Measurements from ENCODE around the gene PLEKHB1. TPM values are rescaled to one million over a fixed set of nuclear protein-coding genes. Genes with fewer than 3 reads are reported as not detected.

Gene PLEKHB1
- total and polyA plus RNA-seq, 11 donors, result 0.82 to 36.3 (median 10.8) TPM

GRCh38 chr11:73623686-73624085 is 22.7 kb upstream of the PLEKHB1 start:
- WGBS, 4 donors, result 39 to 49% (median 46%) methylated on average over 3 of the region's 3 CpGs
- intact Hi-C loops (cut with DNase I), result loop anchor here in 9 of 10 donors (2.0 to 10.0 kb wide), 3 partner anchors 37 to 219 kb away; no protein-coding TSS in a partner anchor
- Histone ChIP-seq H3K4me1 (peaks cover 0 to 37% (median 5%) of the 10 kb centered on the region in 12 donors), H3K27ac (peak overlapping the region in 1 of 12 donors; percentile 89), H3K36me3 (no peaks in the 10 kb centered on the region), H3K9me3 (no peaks in the 10 kb centered on the region), H3K27me3 (no peaks in the 10 kb centered on the region), H3K4me3 (no peak overlapping the region)
- peak; percentile 45 to 76 (median 62) for ATAC-seq
- DNase-seq, result no peak
- TF ChIP-seq POLR2A (IDR thresholded peaks at IDR 0.05) (no peak), CTCF (IDR thresholded peaks at IDR 0.05) (no peak)

- TF ChIP-seq POLR2A (IDR thresholded peaks at IDR 0.05), result no peak
- peak; percentile 83 to 96 (median 94) for TF ChIP-seq CTCF (IDR thresholded peaks at IDR 0.05)
- Histone ChIP-seq H3K4me3 (peak overlapping the region in 2 of 12 donors; percentile 13 to 22), H3K27ac (no peak overlapping the region), H3K9me3 (no peaks in the 10 kb centered on the region), H3K4me1 (peaks cover 0 to 37% (median 5%) of the 10 kb centered on the region in 12 donors), H3K36me3 (no peaks in the 10 kb centered on the region), H3K27me3 (no peaks in the 10 kb centered on the region)
- DNase-seq, result peak; percentile 64 to 76 (median 74)
- intact Hi-C loops (cut with DNase I), result loop anchor here (1.0 to 10.0 kb wide), 5 partner anchors 34 to 221 kb away; no protein-coding TSS in a partner anchor
- WGBS, 4 donors, result 24 to 38% (median 26%) methylated on average over 19 of the region's 19 CpGs
- peak in 3 of 4 donors; percentile 82 to 87 (median 86) for ATAC-seq
Observed at GRCh38 chr11:73625696-73626318, 20.6 kb upstream of the PLEKHB1 start.

- Histone ChIP-seq H3K36me3 (no peaks in the 10 kb centered on the region), H3K27me3 (no peaks in the 10 kb centered on the region), H3K27ac (no peak overlapping the region), H3K4me1 (peaks cover 0 to 14% (median 2%) of the 10 kb centered on the region in 12 donors), H3K9me3 (peaks cover 0 to 4% (median 0%) of the 10 kb centered on the region in 12 donors), H3K4me3 (no peak overlapping the region)
- TF ChIP-seq POLR2A (IDR thresholded peaks at IDR 0.05) (no peak), CTCF (IDR thresholded peaks at IDR 0.05) (no peak)
- no peak for ATAC-seq
- intact Hi-C loops (cut with DNase I), result loop anchor here in 4 of 10 donors (10.0 kb wide), 1 partner anchor 225 kb away; no protein-coding TSS in a partner anchor
- 81 to 84% (median 82%) methylated on average over 7 of the region's 7 CpGs for WGBS, 4 donors
- no peak for DNase-seq
Observed at GRCh38 chr11:73629907-73630306, 16.5 kb upstream of the PLEKHB1 start.

- H3K27me3 ChIP-seq, result no peaks in the 10 kb centered on the region
- H3K4me3 ChIP-seq, result no peak overlapping the region
- TF ChIP-seq POLR2A (IDR thresholded peaks at IDR 0.05), result no peak
- TF ChIP-seq CTCF (IDR thresholded peaks at IDR 0.05), result no peak
- ATAC-seq (no peak), DNase-seq (no peak)
- H3K4me1 ChIP-seq, result no peaks in the 10 kb centered on the region
- no peaks in the 10 kb centered on the region for H3K36me3 ChIP-seq
- intact Hi-C loops (cut with DNase I), result no loop called here
- peaks cover 0 to 4% (median 0%) of the 10 kb centered on the region in 12 donors for H3K9me3 ChIP-seq
- 86 to 96% (median 94%) methylated on average over 4 of the region's 4 CpGs for WGBS, 4 donors
- H3K27ac ChIP-seq, result no peak overlapping the region
Observed at GRCh38 chr11:73632996-73633395, 13.4 kb upstream of the PLEKHB1 start.

Measured in heart left ventricle (tissue), 16 donors.